ENCODE measurements around the gene ARHGAP35. TPM values are rescaled to one million over a fixed set of nuclear protein-coding genes. Genes with fewer than 3 reads are reported as not detected.
A peak's percentile ranks its signal among the peaks of the same experiment; 100 is the strongest.

The ARHGAP35 gene
- total RNA-seq, 1 donor from 2014 or later: 63.8 TPM

DNA sequence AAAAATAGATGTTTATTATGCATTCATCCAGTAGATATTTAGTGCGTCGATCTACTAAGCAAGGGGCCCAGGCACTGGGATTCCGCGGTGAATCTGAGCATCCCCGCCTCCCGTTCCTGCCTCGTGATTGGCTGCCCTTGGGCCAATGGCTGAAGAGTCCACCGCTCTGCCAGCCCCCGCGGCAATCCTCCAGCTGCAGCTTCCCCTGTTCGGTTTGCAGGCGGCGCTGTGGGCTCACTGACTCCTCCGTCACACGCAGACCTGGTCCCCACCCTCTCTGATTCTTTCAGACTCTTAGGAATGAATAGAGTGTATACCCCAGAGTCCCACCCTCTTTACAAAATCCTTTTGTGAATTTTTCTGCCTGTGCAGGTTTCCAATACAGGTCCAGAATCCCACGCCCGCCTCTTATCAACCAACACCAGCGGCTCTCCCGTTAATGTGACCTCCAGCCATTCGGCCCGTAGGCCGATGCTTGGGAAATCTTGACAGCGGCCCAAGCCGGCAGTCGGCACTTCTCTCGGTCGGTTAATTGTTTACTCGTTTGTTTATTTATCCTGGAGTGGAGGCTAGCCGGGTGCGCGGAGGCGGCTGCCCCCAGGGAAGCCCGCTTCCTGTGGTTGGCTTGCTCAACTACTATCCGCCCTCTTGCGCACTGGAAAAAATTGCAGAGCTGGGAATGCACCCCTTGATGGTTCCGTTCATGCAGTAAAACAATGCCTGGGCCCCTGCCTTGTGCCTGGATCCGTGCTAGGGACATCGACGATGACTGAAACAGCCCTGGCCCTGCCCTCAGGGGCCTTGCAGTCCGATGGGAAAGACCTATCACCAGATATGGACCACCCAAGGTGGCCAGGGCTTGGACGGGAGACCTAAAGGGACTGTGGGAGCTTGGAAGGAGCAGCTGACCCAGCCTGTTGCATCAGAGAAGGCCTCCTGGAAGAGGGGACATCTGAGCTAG lies 4.5 kb upstream of the ARHGAP35 start:
- H3K27me3 ChIP-seq: no peaks in the 10 kb centered on the region
- no peaks in the 10 kb centered on the region for H3K9me3 ChIP-seq
- ATAC-seq: peak; percentile 81
- no peaks in the 10 kb centered on the region for H3K36me3 ChIP-seq
- peak overlapping the region; percentile 37 for H3K4me3 ChIP-seq
- intact Hi-C loops (cut with DNase I): loop anchor here (5.0 kb wide), 1 partner anchor 136 kb away; no protein-coding TSS in a partner anchor
- H3K4me1 ChIP-seq: peaks cover 19% of the 10 kb centered on the region
- TF ChIP-seq, protein P1, sequence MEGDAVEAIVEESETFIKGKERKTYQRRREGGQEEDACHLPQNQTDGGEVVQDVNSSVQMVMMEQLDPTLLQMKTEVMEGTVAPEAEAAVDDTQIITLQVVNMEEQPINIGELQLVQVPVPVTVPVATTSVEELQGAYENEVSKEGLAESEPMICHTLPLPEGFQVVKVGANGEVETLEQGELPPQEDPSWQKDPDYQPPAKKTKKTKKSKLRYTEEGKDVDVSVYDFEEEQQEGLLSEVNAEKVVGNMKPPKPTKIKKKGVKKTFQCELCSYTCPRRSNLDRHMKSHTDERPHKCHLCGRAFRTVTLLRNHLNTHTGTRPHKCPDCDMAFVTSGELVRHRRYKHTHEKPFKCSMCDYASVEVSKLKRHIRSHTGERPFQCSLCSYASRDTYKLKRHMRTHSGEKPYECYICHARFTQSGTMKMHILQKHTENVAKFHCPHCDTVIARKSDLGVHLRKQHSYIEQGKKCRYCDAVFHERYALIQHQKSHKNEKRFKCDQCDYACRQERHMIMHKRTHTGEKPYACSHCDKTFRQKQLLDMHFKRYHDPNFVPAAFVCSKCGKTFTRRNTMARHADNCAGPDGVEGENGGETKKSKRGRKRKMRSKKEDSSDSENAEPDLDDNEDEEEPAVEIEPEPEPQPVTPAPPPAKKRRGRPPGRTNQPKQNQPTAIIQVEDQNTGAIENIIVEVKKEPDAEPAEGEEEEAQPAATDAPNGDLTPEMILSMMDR (IDR thresholded peaks at IDR 0.05): peak; percentile 75
- DNase-seq: peak; percentile 97
- peak overlapping the region; percentile 86 for H3K27ac ChIP-seq

DNA sequence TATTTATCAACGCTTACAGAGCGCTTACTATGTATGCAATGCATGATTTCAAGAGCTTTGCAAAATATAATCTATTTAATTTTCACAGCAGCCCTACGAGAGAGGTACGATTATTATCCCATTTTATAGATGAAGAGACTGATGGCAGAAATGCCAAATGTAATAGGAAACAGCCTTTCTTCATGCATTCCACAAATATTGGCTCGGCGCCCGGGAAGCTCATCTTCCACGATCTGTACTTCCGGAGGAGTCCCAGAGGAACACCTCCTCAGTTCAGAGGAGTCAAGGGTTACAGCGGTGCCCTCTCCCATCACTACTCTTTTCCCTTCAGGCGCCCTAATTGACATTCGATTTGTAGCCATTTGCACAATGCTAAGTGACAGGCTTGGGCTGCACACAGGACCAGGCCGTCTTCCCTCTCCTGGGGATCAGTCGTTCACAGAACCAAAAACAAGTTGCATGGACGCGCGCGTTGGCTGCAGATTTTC lies 1.1 kb upstream of the ARHGAP35 start:
- ATAC-seq: no peak
- H3K27me3 ChIP-seq: no peaks in the 10 kb centered on the region
- H3K27ac ChIP-seq: peak overlapping the region; percentile 94
- TF ChIP-seq, protein P1 (IDR thresholded peaks at IDR 0.05): no peak
- H3K9me3 ChIP-seq: no peaks in the 10 kb centered on the region
- intact Hi-C loops (cut with DNase I): loop anchor here (5.0 kb wide), 1 partner anchor 133 kb away; no protein-coding TSS in a partner anchor
- peaks cover 43% of the 10 kb centered on the region for H3K4me1 ChIP-seq
- DNase-seq: peak; percentile 77
- peak overlapping the region; percentile 64 for H3K4me3 ChIP-seq
- H3K36me3 ChIP-seq: no peaks in the 10 kb centered on the region

DNA sequence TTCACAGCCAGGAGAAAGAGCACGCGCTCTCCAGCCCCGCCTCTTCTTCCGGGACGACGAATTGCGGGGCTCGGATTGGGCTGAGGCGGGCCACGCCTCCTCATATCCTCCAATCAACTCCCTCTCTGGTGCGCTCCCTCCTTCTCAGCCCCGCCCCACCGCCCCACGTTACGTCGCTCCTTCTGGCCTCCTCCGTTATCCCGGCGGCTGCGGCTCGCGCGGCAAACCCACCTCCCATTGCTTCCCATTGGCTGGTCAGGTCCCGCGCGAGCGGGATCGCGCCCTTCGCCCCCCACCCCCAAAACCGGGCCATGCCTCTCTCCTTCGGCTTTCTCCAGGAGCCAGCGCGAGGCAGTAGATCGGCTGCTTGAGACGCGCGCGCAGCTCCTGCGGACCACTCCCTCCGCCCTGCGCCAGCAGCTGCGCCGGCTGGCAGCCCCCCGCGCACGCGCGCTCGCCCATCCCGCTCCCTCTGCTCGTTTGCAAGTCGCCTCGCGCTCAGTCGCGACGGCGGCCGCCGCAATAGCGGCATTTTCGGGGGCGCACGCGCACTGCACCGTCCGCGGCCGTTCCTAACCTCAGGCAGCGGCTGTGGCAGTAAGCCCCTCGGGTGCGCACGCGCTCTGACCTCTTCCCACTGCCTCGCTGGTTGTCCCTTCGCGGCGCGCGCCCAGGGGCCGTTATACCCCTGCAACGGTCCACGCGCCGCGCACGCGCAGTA lies 512 bp upstream of the ARHGAP35 start:
- Histone ChIP-seq H3K4me1 (peaks cover 49% of the 10 kb centered on the region), H3K36me3 (no peaks in the 10 kb centered on the region), H3K9me3 (no peaks in the 10 kb centered on the region), H3K27ac (peak overlapping the region; percentile 94), H3K4me3 (peak overlapping the region; percentile 64), H3K27me3 (no peaks in the 10 kb centered on the region)
- TF ChIP-seq, protein P1 (IDR thresholded peaks at IDR 0.05): no peak
- intact Hi-C loops (cut with DNase I): no loop called here
- DNase-seq (peak; percentile 99), ATAC-seq (peak; percentile 92)

DNA sequence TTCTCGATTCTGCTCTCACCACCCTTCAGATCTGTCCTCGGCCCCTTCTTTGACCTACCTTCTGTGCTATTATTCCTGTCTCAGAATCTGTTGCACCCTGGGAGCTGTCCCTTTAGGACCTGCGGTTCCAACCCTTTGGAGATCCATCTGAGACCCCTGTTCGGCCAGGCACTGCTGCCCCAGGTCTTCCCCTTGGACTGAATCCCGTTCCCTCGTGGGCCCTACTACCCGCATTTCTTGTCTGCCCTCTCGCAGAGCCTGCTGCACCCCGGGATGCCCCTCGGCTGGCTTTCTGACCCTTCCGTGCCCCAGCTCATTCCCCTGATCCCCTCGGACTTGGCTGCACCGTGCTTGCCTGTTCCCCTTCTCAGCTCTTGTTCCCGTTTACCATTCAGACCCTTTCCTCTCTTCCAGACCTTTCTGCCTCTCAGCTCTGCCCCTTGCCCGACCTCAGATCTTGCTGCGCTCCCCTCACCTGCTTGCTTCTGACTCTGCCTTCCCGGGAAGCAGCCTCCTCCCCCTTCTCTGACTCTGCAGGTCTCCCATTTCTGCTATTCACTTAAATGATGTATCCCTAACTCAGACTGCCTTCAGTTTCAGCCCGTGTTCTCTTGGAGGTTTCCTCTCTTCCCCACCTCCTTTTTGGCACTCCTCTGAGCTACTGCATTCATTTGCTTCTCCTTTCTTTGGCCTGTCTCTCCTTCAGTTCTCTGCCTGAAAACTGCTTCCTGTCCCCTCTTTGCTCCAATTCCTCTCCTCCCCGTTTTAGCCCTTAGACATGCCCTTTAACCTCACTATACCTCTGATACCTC lies 1.1 kb downstream of the ARHGAP35 start:
- H3K4me1 ChIP-seq: peaks cover 57% of the 10 kb centered on the region
- no peaks in the 10 kb centered on the region for H3K9me3 ChIP-seq
- no peaks in the 10 kb centered on the region for H3K36me3 ChIP-seq
- peak overlapping the region; percentile 64 for H3K4me3 ChIP-seq
- intact Hi-C loops (cut with DNase I): no loop called here
- H3K27me3 ChIP-seq: no peaks in the 10 kb centered on the region
- ATAC-seq (no peak), DNase-seq (peak; percentile 68)
- H3K27ac ChIP-seq: peak overlapping the region; percentile 94
- TF ChIP-seq, protein P1 (IDR thresholded peaks at IDR 0.05): no peak

DNA sequence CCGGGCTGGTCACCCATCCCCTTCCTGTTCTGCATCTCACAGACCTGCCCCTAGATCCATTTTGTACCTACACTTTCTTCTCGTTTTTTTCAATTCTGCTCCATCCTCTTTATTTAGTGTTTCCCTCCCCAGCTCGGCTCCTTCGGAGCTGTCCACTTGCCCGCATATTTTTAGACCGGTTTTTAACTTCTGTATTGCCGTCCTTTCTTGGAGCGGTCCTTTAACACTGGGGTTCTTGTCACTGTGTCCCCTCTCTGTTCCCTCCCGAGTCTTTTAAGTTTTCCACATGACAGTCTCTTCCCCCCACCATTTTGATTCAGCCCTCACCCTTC lies 1.7 kb downstream of the ARHGAP35 start:
- no peak for ATAC-seq
- H3K4me3 ChIP-seq: peak overlapping the region; percentile 64

More for the DNA sequence above, 1.7 kb downstream of the ARHGAP35 start:
- intact Hi-C loops (cut with DNase I): no loop called here
- no peak for DNase-seq
- no peaks in the 10 kb centered on the region for H3K9me3 ChIP-seq
- peak overlapping the region; percentile 47 for H3K27ac ChIP-seq
- H3K4me1 ChIP-seq: peaks cover 57% of the 10 kb centered on the region
- no peaks in the 10 kb centered on the region for H3K27me3 ChIP-seq
- TF ChIP-seq, protein P1 (IDR thresholded peaks at IDR 0.05): no peak
- H3K36me3 ChIP-seq: no peaks in the 10 kb centered on the region

Measured in upper lobe of right lung (tissue), 1 donor.